ENCODE results near the gene CYBRD1. TPM values are rescaled to one million over a fixed set of nuclear protein-coding genes. Genes with fewer than 3 reads are reported as not detected.

Gene CYBRD1
- total and polyA plus RNA-seq, 12 donors = 17.6 to 346 (median 217) TPM

DNA sequence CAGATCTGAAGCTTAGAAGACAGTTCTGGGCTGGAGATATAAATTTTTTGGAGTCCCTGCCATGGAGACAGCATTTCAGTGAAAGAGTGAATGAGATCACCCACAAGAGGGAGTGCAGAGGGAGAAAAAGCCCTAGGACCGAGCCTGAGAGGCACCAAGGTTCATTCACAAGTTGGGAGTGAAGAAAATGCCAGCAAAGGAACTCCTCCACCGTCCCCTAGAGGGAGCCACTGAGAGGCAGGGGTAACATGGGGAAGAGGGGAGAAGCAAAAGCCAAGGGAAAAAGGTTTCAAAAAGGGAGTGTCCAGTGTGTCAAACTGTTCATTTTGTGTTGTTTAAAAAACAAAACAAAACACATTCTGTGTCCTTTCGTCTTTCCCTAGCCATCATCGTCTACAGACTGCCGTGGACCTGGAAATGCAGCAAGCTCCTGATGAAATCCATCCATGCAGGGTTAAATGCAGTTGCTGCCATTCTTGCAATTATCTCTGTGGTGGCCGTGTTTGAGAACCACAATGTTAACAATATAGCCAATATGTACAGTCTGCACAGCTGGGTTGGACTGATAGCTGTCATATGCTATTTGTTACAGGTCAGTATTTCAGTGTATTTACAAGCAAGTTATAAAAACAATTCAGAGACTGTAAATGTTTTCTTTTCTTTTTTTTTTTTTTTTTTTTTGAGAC, 19.1 kb downstream of the CYBRD1 start:
- H3K9me3 ChIP-seq (replicated peaks in 1 of 3) = no peaks in the 10 kb centered on the region
- TF ChIP-seq CTCF (IDR thresholded peaks at IDR 0.05) (peak in 1 of 6 experiments; percentile 21), POLR2A (IDR thresholded peaks at IDR 0.05) (no peak)
- H3K4me3 ChIP-seq = no peak overlapping the region
- 83 to 89% (median 87%) methylated on average over 6 of the region's 6 CpGs for WGBS, 4 donors
- no peaks in the 10 kb centered on the region for H3K4me1 ChIP-seq (replicated peaks in 1 of 2)
- H3K27ac ChIP-seq = no peak overlapping the region
- no peak for DNase-seq
- no peaks in the 10 kb centered on the region for H3K27me3 ChIP-seq
- intact Hi-C loops (cut with DNase I) = no loop called here
- peaks cover 0 to 9% of the 10 kb centered on the region in 2 donors for H3K36me3 ChIP-seq (replicated peaks in 1 of 2)

- intact Hi-C loops (cut with DNase I) = no loop called here
- TF ChIP-seq CTCF (IDR thresholded peaks at IDR 0.05) = no peak
- no peak for TF ChIP-seq POLR2A (IDR thresholded peaks at IDR 0.05)
- Histone ChIP-seq H3K36me3 (replicated peaks in 1 of 2) (peaks cover 0 to 9% of the 10 kb centered on the region in 2 donors), H3K4me1 (replicated peaks in 1 of 2) (no peaks in the 10 kb centered on the region), H3K9me3 (replicated peaks in 1 of 3) (no peaks in the 10 kb centered on the region), H3K27ac (no peak overlapping the region), H3K4me3 (no peak overlapping the region), H3K27me3 (no peaks in the 10 kb centered on the region)
- DNase-seq = no peak
- 89 to 95% (median 94%) methylated on average over 1 of the region's 1 CpG for WGBS, 4 donors
These were observed 22.8 kb downstream of the CYBRD1 start for GRCh38 chr2:171545086-171545485.

- TF ChIP-seq CTCF (IDR thresholded peaks at IDR 0.05) = no peak
- DNase-seq = no peak
- H3K27ac ChIP-seq = no peak overlapping the region
- no peak overlapping the region for H3K4me3 ChIP-seq
- H3K36me3 ChIP-seq (replicated peaks in 1 of 2) = peaks cover 0 to 5% of the 10 kb centered on the region in 2 donors
- no peaks in the 10 kb centered on the region for H3K4me1 ChIP-seq (replicated peaks in 1 of 2)
- no peaks in the 10 kb centered on the region for H3K27me3 ChIP-seq
- no peaks in the 10 kb centered on the region for H3K9me3 ChIP-seq (replicated peaks in 1 of 3)
- intact Hi-C loops (cut with DNase I) = no loop called here
These were observed 25.0 kb downstream of the CYBRD1 start for GRCh38 chr2:171547256-171547655.

DNA sequence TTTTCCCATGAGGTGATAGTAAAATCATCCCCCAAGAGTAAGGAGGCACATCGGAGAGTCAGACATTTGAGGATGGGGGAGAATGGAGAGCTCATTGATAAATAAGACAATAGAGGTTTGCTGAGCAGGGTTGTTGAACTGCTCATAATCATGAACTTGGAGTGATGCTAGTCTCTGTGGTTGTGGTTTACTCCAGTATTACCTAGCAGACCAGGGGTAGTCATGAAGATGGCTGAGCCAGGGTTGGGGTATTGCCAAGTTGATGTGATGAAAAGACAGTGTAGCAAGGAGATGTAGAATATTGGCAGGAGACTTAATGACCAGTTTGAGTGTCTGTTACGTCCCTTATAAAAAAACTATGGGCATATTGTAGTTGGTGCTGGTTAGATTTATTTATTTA, 25.4 kb downstream of the CYBRD1 start:
- DNase-seq = no peak
- TF ChIP-seq POLR2A (IDR thresholded peaks at IDR 0.05) (no peak), CTCF (IDR thresholded peaks at IDR 0.05) (no peak)
- H3K9me3 ChIP-seq (replicated peaks in 1 of 3) = no peaks in the 10 kb centered on the region
- intact Hi-C loops (cut with DNase I) = no loop called here
- WGBS, 4 donors = 90 to 97% (median 95%) methylated on average over 2 of the region's 2 CpGs
- no peaks in the 10 kb centered on the region for H3K4me1 ChIP-seq (replicated peaks in 1 of 2)
- H3K4me3 ChIP-seq = no peak overlapping the region
- H3K36me3 ChIP-seq (replicated peaks in 1 of 2) = peaks cover 0 to under 1% of the 10 kb centered on the region in 2 donors
- H3K27ac ChIP-seq = no peak overlapping the region
- H3K27me3 ChIP-seq = no peaks in the 10 kb centered on the region
